Measurements from ENCODE around the gene RIMKLA.

The RIMKLA gene

DNA sequence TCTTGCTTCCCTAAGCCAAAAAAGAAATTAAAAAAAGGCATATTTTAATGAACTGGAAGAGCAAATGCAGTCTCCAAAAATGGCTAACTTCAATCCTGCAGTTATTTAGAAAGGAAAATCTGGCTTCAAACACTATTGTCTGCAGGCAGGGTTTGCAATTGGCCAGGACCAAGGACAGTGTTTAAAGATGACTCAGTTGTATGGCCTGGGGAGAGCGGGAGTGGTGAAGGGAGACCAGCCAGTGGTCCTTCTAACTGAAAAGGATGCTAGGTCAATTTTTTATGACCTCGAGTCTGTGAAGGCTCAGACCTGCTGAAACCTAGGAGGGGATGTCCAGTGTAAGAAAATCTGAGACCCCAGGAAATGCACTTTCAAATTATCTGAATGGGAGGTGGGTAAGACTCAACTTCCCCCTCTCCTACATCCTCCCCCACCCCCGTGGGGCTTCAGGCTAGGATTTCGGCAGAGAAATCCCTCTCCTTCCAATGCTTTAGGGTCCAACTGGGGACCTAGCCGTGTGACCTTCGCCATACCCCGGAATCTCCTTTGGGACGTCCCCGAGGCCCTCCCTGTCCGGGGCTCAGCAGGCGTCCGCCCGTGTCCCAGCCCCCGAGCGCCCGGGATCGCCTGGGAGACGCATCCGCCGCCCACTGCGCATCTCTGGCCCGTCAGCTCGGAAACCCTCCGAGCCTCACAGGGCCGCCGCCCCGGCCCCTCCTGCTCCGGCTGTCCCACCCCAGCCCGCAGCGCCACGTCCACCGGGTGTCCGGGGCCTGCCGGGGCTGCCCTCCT lies 602 bp upstream of the RIMKLA start:
- DNase-seq, result peak; percentile 59

DNA sequence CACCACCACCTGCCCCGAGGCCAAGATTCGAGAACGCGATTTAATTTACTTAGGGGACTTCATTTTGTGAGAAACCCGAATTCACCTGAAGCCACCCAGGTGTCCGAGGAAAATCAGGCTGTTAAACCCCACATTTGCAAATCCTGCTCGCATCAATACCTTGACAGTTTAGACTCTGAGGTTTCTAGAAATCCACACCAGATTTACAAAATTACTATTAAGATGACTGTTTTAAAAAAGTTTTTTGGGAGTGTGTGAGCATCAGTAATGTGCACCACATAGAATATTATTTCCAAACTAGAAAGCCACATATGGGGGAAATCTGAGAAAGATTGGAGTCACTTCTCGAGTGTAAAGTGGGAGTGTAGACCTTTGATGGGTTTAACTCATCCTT lies 685 bp downstream of the RIMKLA start:
- DNase-seq, result no peak

DNA sequence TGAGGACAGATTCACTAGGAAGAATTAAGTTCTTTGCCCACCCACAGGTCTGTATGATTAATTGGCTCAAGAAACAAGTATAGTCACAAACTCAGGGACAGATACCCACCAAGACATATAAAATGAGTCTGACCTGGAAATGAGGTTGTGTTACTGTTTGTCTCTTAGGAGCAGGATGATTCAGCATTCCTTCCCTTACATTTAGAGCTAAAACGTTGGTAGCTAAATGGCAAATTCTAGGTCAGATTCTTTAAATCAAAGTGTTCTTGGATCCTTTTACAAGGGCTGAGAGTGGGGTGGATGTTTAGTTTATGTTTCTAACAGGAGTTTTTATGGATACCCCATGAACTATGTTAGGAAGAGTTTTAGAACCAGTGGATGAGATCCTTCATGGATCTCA lies 4.7 kb downstream of the RIMKLA start:
- DNase-seq, result no peak

DNA sequence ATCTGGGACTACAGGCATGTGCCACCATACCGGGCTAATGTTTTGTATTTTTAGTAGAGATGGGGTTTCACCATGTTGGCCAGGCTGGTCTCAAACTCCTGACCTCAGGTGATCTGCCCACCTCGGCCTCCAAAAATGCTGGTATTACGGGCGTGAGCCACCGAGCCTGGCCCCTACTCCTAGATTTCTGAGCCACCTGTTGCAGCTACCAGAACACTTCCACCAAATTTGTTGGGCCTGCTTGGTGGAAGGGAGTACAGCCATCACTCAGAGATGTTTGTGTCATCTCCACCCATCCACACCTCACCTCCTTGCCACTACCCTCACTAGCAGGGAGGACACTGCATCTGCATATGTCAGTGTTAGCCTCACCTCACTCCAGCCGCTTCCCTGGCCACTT lies 5.5 kb downstream of the RIMKLA start:
- DNase-seq, result no peak

DNA sequence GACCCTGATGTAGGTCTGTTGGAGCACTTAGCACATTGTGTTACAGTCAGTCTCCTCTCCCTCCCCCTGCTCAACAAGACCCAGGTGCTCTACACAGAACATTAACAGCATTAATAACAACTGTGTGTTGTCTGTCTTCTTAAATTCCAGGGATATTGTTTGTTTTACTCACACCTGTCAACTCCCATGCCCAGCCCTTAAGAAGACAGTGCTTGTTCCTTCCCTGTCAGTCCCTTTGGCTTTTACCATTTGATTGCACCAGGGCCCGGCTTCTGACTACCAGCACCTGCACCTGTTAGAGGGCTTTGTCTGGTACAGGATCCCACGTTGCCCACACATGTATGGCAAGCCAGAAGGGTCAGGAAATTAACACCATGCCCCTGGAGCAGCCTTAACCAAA lies 11.7 kb downstream of the RIMKLA start:
- DNase-seq, result peak; percentile 56

DNA sequence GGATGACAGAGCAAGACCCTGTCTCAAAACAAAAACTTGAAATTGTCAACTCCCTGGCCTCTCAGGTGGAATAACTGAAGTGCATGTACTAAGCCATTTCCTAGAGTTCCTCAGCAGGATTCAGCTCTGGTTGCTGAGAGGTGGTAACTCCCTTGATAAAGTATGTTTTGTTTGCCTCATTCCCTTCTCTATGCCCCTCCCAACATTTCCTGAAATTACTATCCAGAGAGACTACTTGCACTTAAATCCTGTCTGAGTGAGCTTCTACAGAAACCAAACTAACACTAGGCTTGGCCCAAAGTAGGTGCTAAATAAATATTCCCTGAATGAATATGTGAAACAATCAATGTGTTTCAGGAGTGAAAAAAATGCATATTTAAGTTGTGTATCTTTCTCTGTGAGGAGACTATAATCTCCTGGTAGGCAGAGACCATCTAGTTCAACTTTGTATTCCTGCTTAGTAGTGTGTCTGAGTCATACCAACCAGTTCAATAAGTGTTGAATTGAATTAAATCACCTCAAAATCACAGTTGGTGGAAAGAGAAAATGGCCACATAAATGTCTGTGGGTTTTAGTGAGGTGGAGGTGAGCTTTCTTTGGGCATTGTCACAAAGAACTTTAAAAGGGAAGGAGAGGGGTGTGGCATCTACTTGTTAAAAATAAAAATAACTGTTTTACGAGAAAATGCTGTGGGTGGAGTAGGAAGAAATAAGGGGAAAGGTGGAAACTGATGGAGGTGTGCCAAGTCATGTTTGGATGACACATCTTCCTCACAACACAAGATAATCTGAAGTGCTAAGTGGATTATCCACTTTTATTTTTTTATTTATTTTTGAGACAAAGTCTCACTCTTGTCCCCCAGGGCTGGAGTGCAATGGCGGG lies 12.6 kb downstream of the RIMKLA start:
- no peak for DNase-seq

DNA sequence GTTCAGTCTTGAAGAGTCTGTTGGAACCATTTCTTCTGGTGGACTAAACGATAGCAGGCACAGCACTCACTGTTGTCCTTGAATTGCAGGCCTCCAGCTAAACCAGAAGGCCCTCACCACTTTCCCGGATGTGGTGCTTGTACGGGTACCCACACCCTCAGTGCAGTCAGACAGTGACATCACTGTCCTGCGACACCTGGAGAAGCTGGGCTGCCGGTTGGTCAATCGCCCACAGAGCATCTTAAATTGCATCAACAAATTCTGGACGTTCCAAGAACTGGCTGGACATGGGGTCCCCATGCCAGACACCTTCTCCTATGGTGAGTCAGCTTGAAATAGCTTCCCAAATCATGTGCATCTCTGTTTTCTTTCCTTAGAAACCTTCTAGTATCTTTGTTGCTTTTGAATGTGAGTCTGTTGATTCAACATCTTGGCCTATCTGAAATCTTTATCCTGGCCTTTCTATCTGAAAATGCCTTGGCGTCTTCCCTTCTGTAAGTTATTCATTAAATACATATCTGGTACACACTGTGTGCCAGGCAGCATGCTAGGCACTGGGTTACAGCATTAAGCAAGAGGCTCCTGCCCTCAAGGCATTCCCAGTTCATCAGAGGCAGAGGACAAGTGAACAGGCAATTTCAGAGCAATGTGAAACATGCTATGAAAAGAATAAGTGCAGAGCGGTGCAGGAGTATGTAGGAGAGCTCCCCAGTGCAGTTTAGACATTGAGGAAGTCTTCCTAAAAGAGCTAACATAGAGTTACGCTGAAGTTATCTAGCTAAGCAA lies 18.9 kb downstream of the RIMKLA start:
- DNase-seq, result no peak

DNA sequence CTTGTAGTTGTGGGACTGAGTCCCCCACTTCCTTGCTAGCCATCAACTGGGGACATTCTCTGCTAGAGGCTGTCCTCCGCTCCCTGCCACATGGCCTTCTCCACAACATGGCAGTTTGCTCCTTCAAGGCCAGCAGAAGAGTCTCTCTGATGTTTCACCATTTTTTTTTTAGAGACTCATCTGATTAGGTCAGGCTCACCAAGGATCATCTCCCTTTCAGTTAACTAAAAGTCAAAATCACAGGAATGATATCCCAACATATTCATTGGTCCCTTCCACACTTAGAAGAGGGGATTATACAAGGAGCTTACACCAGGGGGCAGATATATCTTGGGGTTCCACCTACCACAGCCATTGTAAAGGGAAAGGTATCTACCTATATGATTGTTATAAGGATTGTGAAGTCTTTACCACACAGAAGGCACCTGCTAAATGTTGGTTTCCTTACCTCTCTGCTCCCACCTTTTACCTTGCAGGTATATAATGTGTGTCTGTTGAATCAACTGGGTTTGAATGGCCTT lies 23.3 kb downstream of the RIMKLA start:
- no peak for DNase-seq

DNA sequence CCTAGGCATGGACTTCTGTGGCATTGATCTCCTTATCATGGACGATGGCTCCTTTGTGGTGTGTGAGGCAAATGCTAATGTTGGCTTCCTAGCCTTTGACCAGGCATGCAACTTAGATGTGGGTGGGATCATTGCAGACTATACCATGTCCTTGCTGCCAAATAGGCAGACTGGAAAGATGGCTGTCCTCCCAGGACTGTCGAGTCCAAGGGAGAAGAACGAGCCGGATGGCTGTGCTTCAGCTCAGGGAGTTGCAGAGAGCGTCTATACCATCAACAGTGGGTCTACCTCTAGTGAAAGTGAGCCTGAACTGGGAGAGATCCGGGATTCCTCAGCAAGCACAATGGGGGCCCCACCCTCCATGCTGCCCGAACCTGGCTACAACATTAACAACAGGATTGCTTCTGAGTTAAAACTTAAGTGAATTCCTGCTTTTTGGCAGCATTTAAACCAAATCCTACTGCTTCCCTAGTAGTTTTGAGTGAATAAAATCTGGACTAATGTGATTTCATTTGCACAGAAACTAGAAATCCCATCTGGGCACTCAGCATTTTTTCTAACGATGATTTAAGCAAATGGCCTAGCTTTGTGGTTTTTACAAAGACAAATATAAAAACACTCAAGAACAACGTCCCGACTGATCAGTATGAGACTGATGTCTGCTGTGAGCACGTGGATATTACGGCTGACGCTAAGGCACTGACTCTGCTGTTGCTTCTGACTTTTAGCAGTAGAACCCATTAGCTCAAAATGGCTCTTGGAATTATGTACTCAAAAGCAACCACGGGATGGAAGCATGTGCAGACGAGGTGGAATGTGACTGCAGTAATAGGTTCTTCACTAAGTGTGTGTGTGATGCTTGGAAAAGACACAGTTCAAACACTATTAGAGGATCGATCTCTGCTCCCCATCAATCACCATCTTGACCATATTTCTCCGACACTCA lies 34.2 kb downstream of the RIMKLA start:
- no peak for DNase-seq

DNA sequence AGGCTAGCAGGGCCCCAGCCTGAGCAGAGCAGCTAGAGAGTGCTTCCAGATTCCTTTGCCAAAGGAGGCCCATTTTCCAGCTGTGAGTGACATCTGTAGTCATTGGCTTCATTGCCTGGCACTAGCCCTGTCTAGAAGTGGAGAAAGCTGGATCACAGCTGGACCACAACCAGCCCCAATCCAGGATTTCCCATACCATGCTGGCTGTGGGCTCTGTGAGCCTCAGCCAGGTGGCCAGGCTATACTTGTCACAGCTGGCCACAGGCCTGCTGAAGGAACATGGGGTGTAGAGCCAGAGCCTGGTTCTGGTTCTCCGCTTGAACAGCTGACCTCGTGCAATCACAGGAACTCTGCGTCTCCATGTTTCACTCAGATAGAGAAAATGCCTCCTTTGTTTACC lies 36.6 kb downstream of the RIMKLA start:
- DNase-seq, result no peak

DNA sequence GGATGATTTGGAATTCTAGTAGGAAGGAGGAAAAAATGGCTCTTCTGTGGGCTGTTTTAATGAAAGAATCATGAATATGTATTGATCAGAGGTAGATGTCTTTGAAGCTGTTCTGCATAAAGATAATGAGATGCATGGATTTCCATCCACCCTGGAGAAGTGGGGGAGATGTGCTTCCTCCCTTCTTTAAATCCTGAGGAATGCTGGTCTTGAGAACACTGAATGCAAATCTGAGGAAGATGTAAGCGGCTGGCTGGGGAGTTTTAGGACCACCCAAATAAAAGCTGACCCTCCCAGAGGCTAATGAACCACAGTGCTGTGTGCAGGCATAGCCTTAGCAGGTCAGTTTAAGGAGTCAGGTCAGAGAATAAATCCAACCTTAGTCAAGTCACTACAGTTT lies 37.9 kb downstream of the RIMKLA start:
- DNase-seq, result no peak

DNA sequence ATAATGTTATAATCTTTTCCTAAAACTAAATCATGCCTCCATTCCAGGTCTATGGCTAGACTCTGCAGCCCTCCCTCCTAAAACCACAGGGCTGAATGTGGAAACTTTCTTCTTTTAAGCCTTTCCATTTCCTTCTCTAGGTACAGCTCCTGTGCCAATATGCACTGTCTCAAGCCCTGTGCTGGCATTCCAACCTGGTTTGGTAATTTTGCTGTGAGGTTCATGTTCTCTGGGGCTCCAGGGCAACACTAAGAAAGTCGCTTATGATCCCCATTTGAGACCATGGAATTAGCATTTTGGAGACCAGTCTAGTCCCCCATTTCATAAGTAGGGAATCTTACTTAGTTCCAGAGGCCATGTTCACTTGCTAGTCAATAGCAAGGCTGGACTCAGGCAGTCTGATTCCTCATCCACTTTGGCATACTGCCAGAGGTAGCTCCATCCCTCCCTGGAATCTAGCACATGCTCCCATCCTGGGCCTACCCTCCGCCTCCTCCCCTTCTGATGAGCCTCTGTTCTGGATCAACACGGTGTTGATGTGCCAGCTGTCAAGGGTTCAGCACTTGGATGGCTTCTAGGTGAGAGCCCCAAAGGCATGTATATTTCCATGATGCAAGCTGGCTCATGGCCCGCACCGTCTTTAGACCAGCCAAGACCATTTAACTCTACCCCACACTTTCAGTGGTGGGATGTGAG lies 38.7 kb downstream of the RIMKLA start:
- no peak for DNase-seq

DNA sequence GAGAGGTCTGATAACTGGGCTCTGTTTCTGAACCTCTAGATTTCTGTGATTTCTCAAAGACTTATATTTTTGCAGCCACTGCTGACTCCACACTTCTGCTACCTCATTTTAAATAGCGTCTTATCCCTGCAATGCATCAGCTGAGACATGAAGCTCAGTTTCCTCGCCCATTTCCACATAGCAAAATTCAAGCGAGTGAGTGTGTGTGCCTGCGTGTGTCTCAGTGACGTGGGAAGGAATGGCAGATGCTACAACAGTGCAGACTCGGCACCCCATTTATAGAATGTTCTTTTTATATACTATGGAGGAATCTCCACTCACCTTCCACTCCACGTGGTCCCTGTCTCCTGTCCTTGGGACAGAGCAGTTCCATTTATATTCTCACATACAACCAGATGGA lies 39.5 kb downstream of the RIMKLA start:
- no peak for DNase-seq

DNA sequence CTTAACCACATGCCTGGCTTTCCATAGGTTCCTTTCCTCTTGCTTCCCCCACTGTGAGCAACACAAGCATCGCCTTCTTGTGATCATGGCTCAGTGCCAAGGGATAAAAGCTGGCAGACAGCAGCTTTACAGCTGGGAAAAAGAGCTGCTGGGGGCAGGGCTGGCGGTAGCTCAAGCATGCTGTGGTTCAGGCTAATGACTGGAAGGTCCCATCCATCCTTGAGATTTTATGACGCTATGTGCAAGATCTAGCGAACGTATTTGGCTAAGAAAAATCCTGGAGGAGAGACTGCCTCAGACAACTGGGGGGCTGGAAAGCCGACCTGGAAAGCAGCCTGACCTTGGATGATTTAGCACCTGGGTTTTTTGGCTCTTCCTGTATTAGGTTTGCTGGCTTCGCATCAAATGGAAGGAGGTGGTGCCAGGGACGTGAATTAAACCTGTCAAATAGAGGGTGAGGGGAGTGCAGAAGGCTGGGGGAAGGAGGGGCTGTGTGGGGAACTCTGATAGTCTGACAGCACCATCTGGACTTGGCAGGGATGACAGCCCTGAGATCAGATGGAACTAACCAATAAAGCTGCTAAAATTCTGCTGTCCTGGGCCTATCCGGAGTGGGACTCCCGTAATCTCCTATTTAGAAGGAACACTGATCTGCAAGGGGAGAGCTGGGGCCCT lies 40.5 kb downstream of the RIMKLA start:
- peak; percentile 93 for DNase-seq

DNA sequence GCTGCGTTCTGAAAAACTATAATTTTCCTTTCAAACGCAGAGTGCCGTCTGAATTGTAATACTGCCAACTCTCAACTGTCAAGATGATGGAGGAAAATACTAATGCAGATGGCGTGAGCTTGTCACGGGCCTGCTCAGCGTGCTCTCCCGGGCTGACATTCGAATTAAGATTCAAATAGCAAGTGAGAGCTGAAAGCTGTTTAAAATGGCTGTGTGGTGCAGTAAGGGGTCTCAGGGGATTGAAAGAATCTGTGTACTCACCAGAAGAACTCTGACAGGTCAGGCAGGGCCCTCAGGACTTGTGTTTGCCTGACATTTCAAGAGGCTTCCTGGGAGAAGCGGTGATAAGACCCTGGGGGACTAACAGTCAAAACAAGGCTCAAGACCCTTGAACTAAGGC lies 42.1 kb downstream of the RIMKLA start:
- no peak for DNase-seq

DNA sequence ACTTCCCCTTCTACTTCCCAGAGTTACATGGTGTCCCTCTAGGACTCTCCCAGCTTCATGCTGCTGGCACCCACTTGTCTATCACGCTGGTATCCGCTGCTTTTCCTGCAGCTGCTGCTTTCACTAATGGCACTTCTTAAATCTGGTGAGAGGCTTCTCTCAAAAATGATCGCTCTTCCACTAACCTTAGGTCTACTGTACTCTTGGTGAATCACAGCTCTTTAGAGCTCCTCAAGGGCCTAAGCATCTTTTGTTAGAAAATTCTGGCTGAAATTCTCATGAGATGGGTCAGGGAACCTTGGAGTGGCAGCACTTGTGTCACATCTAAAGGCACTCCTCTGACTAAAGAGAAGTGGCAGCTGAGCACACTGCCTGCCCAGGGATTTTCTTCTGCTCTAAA lies 43.1 kb downstream of the RIMKLA start:
- no peak for DNase-seq

DNA sequence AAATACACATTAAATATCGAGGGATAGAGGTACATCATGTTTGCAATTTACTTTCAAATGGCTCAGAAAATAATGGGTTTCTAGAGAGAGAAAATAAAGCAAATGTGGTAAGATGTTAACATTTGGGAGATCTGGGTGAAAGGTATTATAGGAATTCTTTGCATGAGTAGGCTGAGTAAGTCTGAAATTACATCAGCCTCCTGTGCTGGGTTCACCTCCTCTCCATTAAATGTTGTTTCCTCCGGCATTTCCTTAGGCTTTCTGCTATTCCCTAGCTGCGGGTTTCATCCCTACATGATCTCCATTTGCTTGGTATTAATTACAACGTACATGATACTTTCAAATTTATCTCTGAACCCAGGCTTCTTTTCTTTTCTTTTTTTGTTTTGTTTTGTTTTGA lies 43.6 kb downstream of the RIMKLA start:
- no peak for DNase-seq

DNA sequence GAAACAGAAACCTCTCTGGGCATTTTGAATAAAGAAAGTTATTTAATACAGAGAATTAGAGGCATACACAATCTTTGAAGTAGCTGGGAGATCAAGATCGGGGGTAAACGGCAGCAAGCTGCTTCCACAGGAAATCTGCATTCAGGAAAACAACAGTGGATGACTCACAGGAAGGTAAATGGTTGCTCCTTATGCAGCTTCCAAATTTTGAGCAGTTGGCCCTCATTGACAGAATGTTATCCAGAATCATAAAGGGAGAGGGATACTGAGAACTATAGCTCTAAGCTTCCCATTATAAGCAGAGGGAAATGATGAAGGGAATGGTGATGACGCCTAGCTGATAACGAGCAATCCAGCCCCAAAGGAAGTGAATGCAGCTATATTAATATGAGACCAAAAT lies 46.6 kb downstream of the RIMKLA start:
- no peak for DNase-seq

DNA sequence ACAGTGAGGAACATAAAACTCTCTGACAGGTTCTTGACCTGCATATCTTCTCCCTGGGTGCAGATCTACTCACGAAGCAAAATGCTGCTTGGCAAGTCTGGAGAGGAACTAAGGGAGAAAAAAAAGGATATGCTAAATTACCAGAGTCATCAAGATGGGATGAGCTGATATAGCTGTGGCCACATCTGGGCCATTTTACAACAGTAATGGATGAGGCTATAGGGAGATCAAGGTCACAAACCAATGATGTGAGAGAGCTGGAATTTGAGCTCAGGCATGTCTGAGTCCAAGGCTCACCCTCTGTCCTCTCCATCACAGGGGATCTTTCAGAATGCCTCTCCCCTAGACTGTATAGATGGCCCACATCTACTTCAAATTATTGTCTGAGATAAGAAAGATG lies 49.0 kb downstream of the RIMKLA start:
- no peak for DNase-seq

DNA sequence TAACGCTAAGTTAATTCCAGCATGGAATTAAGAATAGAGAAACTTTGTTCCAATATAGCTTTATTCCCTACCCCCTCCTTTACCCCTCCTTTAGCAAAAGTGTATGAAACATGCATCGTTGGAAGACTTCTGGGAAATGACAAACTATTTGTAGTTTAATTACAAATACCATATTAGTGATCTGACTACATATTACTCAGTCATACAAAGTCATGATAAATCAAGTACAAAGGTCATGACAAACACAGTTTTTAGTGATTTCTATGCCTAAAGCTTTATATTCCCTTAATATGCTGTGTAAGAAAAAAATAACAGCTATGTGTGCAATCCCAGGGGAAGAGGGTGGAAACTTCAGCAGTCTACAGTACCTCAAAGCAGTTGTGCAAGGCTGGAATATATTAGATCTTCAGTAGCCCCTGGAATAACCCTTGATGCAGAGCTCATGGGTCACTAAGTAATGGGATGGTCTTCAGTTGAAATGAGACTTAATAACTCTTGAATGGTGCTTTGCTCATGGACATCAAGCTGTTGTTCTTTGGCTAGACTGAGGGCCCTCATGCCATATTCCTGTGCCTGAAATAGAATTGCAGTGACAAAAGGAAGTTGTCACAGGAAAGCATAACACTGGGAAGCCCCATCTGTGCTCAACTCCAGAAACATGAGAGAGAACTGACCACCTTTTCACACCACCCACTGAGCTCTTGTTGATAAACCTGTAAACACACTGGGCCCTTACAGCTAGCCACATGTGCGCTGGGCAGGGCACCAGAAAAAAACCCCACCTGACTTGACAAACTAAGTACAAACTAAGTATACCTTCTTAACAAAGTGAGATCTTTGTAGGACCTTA lies 49.9 kb downstream of the RIMKLA start:
- DNase-seq, result no peak

All from COR-L47 (cell line).